Fibroblast of lung (primary cell): ENCODE results near the gene ITSN1. TPM values are rescaled to one million over a fixed set of nuclear protein-coding genes. Genes with fewer than 3 reads are reported as not detected.
A peak's percentile ranks its signal among the peaks of the same experiment; 100 is the strongest.

Source experiments
- DNase-seq, 2 donors: peaks; one replicate each; pipeline versions ENCODE4 v3.0.0 to v3.0.0-alpha.2; 2010; ENCODE audit warnings: low read depth in 2 of 2
- H2AFZ ChIP-seq: 2 replicates; pipeline ENCODE4 v1.5.1; 2012; ENCODE audit warnings: low read length, control low read depth, inconsistent platforms
- H3K27ac ChIP-seq: 2 replicates; pipeline ENCODE4 v1.5.1; 2011; ENCODE audit warnings: low read length, control low read depth; ENCODE audit not compliant: insufficient read depth
- H3K27me3 ChIP-seq: 2 replicates; pipeline ENCODE4 v1.5.1; 2011; ENCODE audit warnings: mild to moderate bottlenecking, low read length; ENCODE audit not compliant: control insufficient read depth, insufficient read depth
- H3K36me3 ChIP-seq: 2 replicates; pipeline ENCODE4 v1.5.1; 2011; ENCODE audit warnings: low read length; ENCODE audit not compliant: control insufficient read depth, insufficient read depth
- H3K4me1 ChIP-seq: 2 replicates; pipeline ENCODE4 v1.5.1; 2011; ENCODE audit warnings: low read length; ENCODE audit not compliant: control insufficient read depth, insufficient read depth; ENCODE audit errors: extremely low read depth
- H3K4me2 ChIP-seq: 2 replicates; pipeline ENCODE4 v1.5.1; 2011; ENCODE audit warnings: low read length, control low read depth; ENCODE audit not compliant: insufficient read depth; ENCODE audit errors: extremely low read depth
- H3K4me3 ChIP-seq, 4 experiments: fragments of 200-600 bp in 1 of 4; sonication (generic) in 1 of 4; replicated peaks in 1 of 4; 2 replicates each; pipeline ENCODE4 v1.5.1; 2011 to 2016; ENCODE audit warnings: low read length in 4 of 4, low read depth in 3 of 4, mild to moderate bottlenecking in 3 of 4, control low read depth in 2 of 4, inconsistent platforms in 1 of 4, mixed read lengths in 1 of 4; ENCODE audit not compliant: insufficient read depth in 1 of 4; ENCODE audit errors: control extremely low read depth in 1 of 4
- H3K79me2 ChIP-seq: 2 replicates; pipeline ENCODE4 v1.5.1; 2012; ENCODE audit warnings: mild to moderate bottlenecking, low read length, inconsistent platforms; ENCODE audit not compliant: control insufficient read depth, insufficient read depth
- H3K9ac ChIP-seq: 2 replicates; pipeline ENCODE4 v1.5.1; 2011; ENCODE audit warnings: mild to moderate bottlenecking, low read length, control low read depth; ENCODE audit not compliant: insufficient read depth
- H3K9me3 ChIP-seq: 2 replicates; pipeline ENCODE4 v1.5.1; 2012; ENCODE audit warnings: low read depth, low read length; ENCODE audit not compliant: control insufficient read depth, insufficient read depth
- H4K20me1 ChIP-seq: 2 replicates; pipeline ENCODE4 v1.5.1; 2011; ENCODE audit warnings: low read length; ENCODE audit not compliant: control insufficient read depth, insufficient read depth; ENCODE audit errors: extremely low read depth
- CTCF ChIP-seq, 2 donors: IDR thresholded peaks in 1 of 2; conservative IDR thresholded peaks in 1 of 2; 1 replicate in 1 of 2; 2 replicates in 1 of 2; pipeline ENCODE4 v1.5.1; 2011 to 2012; ENCODE audit warnings: low read length in 2 of 2, control low read depth in 1 of 2, inconsistent platforms in 1 of 2, low read depth in 1 of 2, mild to moderate bottlenecking in 1 of 2
- EZH2 ChIP-seq: IDR thresholded peaks from 2 replicates; pipeline ENCODE4 v1.5.1; 2012; ENCODE audit warnings: low read length, control low read depth, mild to moderate bottlenecking; ENCODE audit errors: missing control alignments
- polyA plus RNA-seq, 2 donors: library from polyadenylated mRNA; depleted of rRNA in 1 of 2; stranded (reverse) in 1 of 2; unstranded in 1 of 2; fragments of >200 nt; gene quantifications; 2 replicates each; pipeline ENCODE4 v1.2.1, GENCODE V29; 2011 to 2012; ENCODE audit warnings: missing spikeins in 1 of 2
- total RNA-seq: library from RNA; depleted of rRNA; stranded (reverse); fragments of >200 nt; gene quantifications from 2 replicates; pipeline ENCODE4 v1.2.1, GENCODE V29; 2014

The ITSN1 gene
- total and polyA plus RNA-seq, 2 donors (not counting 1 experiment from before 2014, with no cell fraction given), result 34.7 to 63.1 TPM

DNA sequence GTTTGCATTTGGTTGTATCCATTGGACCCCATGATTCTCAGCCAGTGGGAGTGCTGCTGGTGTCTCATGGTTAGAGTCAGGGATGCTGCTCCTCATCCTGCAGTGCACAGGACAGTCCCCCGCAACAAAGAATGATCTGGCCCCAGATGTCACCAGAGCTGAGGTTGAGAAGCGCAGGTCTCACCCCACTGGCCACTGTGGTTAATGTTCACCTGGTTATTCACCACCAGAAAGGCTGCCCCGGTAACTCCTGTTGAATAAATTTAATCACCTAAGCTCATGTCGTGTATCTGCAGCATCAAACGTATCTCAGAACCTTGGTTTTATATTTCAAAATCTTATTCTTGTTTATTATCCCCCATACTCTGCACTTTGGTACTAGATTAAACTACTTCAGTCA is 197.5 kb downstream of the ITSN1 start:
- no peak overlapping the region for H3K4me2 ChIP-seq
- no peaks in the 10 kb centered on the region for H3K4me1 ChIP-seq
- H3K27ac ChIP-seq, result no peak overlapping the region
- no peaks in the 10 kb centered on the region for H4K20me1 ChIP-seq
- no peak for DNase-seq
- no peak overlapping the region for H3K9ac ChIP-seq
- H3K4me3 ChIP-seq, result no peak overlapping the region
- no peaks in the 10 kb centered on the region for H3K9me3 ChIP-seq
- H2AFZ ChIP-seq, result no peak overlapping the region
- H3K36me3 ChIP-seq, result no peaks in the 10 kb centered on the region
- TF ChIP-seq EZH2, result no peak
- no peak for TF ChIP-seq CTCF (conservative IDR thresholded peaks at IDR 0.05 in 1 of 2, IDR thresholded peaks at IDR 0.05 in 1 of 2; ENCODE audit: low read depth in 1 of 2, low read length in 2 of 2)
- H3K27me3 ChIP-seq, result no peaks in the 10 kb centered on the region
- no peaks in the 10 kb centered on the region for H3K79me2 ChIP-seq

DNA sequence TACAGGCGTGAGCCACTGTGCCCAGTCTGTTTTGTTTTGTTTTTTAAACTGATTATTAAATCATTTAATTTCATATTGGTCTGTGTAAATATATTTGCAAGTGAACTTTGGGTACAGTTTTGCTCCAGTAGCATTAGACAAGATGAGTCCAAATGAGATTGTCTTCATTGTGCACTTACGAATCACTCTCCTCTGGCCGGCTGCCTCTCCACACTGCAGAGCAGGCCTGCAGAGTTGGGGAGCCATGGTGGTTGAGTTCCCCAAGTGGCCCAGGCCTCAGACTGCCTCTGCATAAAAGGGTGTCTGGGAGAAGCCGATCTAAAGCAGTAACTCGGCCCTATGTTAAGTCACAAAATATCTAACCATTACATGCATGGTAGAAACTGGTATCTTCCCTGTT is 198.5 kb downstream of the ITSN1 start:
- DNase-seq, result peak in 1 of 2 donors; percentile 28
- no peak overlapping the region for H3K27ac ChIP-seq
- no peak overlapping the region for H2AFZ ChIP-seq

GRCh38 chr21:33841561-33841960 is 199.3 kb downstream of the ITSN1 start:
- H3K27me3 ChIP-seq, result no peaks in the 10 kb centered on the region
- H3K9me3 ChIP-seq, result no peaks in the 10 kb centered on the region
- H3K79me2 ChIP-seq, result no peaks in the 10 kb centered on the region
- H3K27ac ChIP-seq, result no peak overlapping the region
- H4K20me1 ChIP-seq, result no peaks in the 10 kb centered on the region
- no peaks in the 10 kb centered on the region for H3K4me1 ChIP-seq
- no peaks in the 10 kb centered on the region for H3K36me3 ChIP-seq
- TF ChIP-seq EZH2 (no peak), CTCF (conservative IDR thresholded peaks at IDR 0.05 in 1 of 2, IDR thresholded peaks at IDR 0.05 in 1 of 2; ENCODE audit: low read depth in 1 of 2, low read length in 2 of 2) (no peak)
- no peak overlapping the region for H2AFZ ChIP-seq
- no peak overlapping the region for H3K4me2 ChIP-seq
- DNase-seq, result no peak
- H3K9ac ChIP-seq, result no peak overlapping the region
- no peak overlapping the region for H3K4me3 ChIP-seq

More for the DNA sequence above, 198.5 kb downstream of the ITSN1 start:
- Histone ChIP-seq H3K27me3 (no peaks in the 10 kb centered on the region), H4K20me1 (no peaks in the 10 kb centered on the region), H3K9ac (no peak overlapping the region), H3K9me3 (no peaks in the 10 kb centered on the region), H3K4me2 (no peak overlapping the region), H3K79me2 (no peaks in the 10 kb centered on the region), H3K4me3 (no peak overlapping the region), H3K4me1 (no peaks in the 10 kb centered on the region), H3K36me3 (no peaks in the 10 kb centered on the region)
- TF ChIP-seq EZH2 (no peak), CTCF (conservative IDR thresholded peaks at IDR 0.05 in 1 of 2, IDR thresholded peaks at IDR 0.05 in 1 of 2; ENCODE audit: low read depth in 1 of 2, low read length in 2 of 2) (no peak)
